ENCODE data around the gene POMT2.

GRCh38 chr14:77249286-77249685 lies 71.4 kb downstream of the POMT2 start:
- TF ChIP-seq, protein P1, sequence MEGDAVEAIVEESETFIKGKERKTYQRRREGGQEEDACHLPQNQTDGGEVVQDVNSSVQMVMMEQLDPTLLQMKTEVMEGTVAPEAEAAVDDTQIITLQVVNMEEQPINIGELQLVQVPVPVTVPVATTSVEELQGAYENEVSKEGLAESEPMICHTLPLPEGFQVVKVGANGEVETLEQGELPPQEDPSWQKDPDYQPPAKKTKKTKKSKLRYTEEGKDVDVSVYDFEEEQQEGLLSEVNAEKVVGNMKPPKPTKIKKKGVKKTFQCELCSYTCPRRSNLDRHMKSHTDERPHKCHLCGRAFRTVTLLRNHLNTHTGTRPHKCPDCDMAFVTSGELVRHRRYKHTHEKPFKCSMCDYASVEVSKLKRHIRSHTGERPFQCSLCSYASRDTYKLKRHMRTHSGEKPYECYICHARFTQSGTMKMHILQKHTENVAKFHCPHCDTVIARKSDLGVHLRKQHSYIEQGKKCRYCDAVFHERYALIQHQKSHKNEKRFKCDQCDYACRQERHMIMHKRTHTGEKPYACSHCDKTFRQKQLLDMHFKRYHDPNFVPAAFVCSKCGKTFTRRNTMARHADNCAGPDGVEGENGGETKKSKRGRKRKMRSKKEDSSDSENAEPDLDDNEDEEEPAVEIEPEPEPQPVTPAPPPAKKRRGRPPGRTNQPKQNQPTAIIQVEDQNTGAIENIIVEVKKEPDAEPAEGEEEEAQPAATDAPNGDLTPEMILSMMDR (IDR thresholded peaks at IDR 0.05; ENCODE audit: low read depth, low read length, poor library complexity, severe bottlenecking) = no peak
- no peak for TF ChIP-seq EZH2phosphoT487 (IDR thresholded peaks at IDR 0.05; ENCODE audit: borderline replicate concordance, low read length)
